Brain microvascular endothelial cell (primary cell): ENCODE data around the gene CLDN11.

ENCODE experiments used
- DNase-seq: peaks from one replicate; pipeline ENCODE4 v3.0.0-alpha.2; 2020
- H3K27ac ChIP-seq: fragments of 250-450 bp; sonication (Bioruptor Pico); 2 replicates; pipeline ENCODE4 v1.5.1; 2020; ENCODE audit warnings: mild to moderate bottlenecking, moderate library complexity
- H3K27me3 ChIP-seq: fragments of 250-450 bp; sonication (Bioruptor Pico); replicated peaks from 2 replicates; pipeline ENCODE4 v1.5.1; 2020; ENCODE audit warnings: mild to moderate bottlenecking
- H3K36me3 ChIP-seq: fragments of 250-450 bp; sonication (Bioruptor Pico); replicated peaks from 2 replicates; pipeline ENCODE4 v1.5.1; 2020; ENCODE audit warnings: mild to moderate bottlenecking
- H3K4me3 ChIP-seq: 2 replicates; pipeline ENCODE4 v1.5.1; 2011; ENCODE audit warnings: low read depth, mild to moderate bottlenecking, control low read depth, low read length, moderate library complexity
- CTCF ChIP-seq: IDR thresholded peaks from 2 replicates; pipeline ENCODE4 v1.5.1; 2011; ENCODE audit warnings: low read depth, mild to moderate bottlenecking, moderate library complexity, low read length, control low read depth, inconsistent platforms; ENCODE audit errors: missing control alignments
- in situ Hi-C: cut with HindIII; loops from 2 replicates; pipeline ENCODE4 v1.10.0; 2017; ENCODE audit warnings: low sequenced_read_pairs, low pct_ligation_motif_present

Gene CLDN11

DNA sequence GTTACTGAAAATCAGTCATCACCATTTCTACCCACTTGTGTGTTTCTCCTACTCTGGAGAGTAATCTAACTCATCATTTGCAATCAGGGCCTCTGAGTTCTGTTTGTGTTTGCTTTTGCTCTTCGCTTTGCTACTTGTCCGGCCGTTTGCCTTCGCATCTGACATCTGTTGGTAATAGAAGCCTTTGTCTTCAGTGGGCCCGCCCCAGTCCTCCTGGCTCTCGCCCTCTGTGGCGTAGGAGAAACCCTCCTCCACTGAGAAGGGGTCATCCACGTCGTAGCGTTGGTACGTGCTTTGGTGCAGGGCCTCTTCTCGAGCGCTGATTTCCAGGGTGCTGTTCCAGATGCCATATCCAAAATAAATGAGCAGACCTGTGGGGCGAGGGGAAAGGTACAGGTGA, 48.3 kb downstream of the CLDN11 start:
- Histone ChIP-seq H3K4me3 (no peak overlapping the region), H3K27ac (no peak overlapping the region), H3K27me3 (no peaks in the 10 kb centered on the region), H3K36me3 (no peaks in the 10 kb centered on the region)
- no peak for TF ChIP-seq CTCF
- no peak for DNase-seq
- in situ Hi-C loops: no loop called here

GRCh38 chr3:170467571-170468147, 49.0 kb downstream of the CLDN11 start:
- in situ Hi-C loops: no loop called here
- no peaks in the 10 kb centered on the region for H3K36me3 ChIP-seq
- DNase-seq: no peak
- no peak overlapping the region for H3K27ac ChIP-seq
- TF ChIP-seq CTCF: no peak
- no peak overlapping the region for H3K4me3 ChIP-seq
- no peaks in the 10 kb centered on the region for H3K27me3 ChIP-seq

DNA sequence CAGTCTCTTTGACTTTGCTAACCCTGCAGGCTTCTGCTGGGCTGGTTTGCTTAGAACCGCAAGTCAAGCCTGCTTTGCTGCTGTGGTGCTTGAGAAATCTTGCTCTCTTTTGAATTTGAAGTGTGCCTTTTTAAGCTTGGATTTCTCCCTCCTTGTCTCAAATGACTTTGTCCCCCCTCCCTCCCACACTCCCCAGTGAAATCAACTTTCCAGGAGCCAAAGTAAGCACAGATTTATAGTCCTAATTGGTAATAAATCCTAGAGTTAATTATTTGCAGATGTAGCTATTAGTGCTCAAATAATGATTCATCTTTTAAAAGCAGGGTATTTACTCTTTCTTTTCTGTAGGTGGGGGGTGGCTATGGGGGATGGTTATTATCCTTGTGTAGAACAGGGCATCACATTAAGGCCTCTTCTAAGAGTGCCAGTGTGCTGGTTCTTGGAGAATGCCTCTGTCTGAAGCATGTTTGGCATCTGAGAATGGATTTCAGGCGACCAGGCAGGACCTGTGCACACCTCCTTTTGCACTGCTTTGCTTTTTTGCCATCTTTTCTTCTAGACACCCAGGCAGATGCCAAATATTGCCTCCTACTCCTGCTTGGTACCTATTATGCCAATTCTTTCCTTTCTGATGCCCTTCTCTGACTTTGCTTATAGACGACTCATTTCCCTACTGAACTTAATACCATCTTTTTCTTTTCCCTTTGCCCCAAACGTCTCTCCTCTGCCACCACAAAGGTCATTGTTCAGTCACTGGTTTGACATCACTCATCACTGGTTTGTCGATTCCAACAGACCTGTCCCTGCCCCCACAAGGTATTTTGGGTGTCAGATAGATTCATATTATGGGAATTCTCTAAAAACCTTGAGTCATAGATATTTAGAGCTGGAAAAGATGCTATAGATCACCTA, 50.7 kb downstream of the CLDN11 start:
- no peak overlapping the region for H3K4me3 ChIP-seq
- H3K36me3 ChIP-seq: no peaks in the 10 kb centered on the region
- H3K27me3 ChIP-seq: no peaks in the 10 kb centered on the region
- in situ Hi-C loops: no loop called here
- no peak for DNase-seq
- no peak for TF ChIP-seq CTCF
- H3K27ac ChIP-seq: no peak overlapping the region

- Histone ChIP-seq H3K27ac (no peak overlapping the region), H3K4me3 (no peak overlapping the region), H3K36me3 (no peaks in the 10 kb centered on the region), H3K27me3 (no peaks in the 10 kb centered on the region)
- in situ Hi-C loops: no loop called here
- no peak for DNase-seq
- TF ChIP-seq CTCF: no peak
Measured at GRCh38 chr3:170470063-170471016, 51.7 kb downstream of the CLDN11 start.

DNA sequence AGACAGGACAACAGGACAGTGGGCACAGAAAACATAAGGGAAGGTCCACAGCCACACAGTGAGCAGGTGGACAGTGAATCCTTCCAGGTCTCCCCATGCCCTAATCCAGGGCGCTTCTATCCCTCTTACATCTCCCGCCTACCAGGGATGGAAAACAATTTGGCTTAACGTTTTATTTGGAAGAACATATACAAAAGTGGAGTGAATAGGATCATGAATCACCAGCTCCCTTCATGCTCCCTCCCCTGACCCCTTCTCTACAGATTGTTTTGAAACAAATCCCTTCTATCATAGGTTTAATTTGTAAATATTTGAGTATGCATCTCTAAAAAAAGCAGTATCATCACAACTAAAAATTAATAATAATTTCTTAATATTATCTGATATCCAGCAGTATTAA, 52.5 kb downstream of the CLDN11 start:
- TF ChIP-seq CTCF: no peak
- Histone ChIP-seq H3K27ac (no peak overlapping the region), H3K4me3 (no peak overlapping the region), H3K27me3 (no peaks in the 10 kb centered on the region), H3K36me3 (no peaks in the 10 kb centered on the region)
- DNase-seq: no peak
- in situ Hi-C loops: no loop called here
